HG02885 (cell line): ENCODE results near the gene NNAT.

Source experiments
- ATAC-seq: cut with Tn5 transposase; IDR thresholded peaks from one replicate; pipeline ENCODE4 v1.9.1; 2021; ENCODE audit warnings: mild to moderate bottlenecking; ENCODE audit not compliant: unreplicated experiment, poor library complexity

The NNAT gene

GRCh38 chr20:37501940-37502339 is 19.1 kb upstream of the NNAT start:
- no peak for ATAC-seq

GRCh38 chr20:37502654-37503053 is 18.4 kb upstream of the NNAT start:
- no peak for ATAC-seq

- no peak for ATAC-seq
These were observed 17.7 kb upstream of the NNAT start for GRCh38 chr20:37503256-37503927.

- no peak for ATAC-seq
These were observed 16.5 kb upstream of the NNAT start for GRCh38 chr20:37504404-37505096.

DNA sequence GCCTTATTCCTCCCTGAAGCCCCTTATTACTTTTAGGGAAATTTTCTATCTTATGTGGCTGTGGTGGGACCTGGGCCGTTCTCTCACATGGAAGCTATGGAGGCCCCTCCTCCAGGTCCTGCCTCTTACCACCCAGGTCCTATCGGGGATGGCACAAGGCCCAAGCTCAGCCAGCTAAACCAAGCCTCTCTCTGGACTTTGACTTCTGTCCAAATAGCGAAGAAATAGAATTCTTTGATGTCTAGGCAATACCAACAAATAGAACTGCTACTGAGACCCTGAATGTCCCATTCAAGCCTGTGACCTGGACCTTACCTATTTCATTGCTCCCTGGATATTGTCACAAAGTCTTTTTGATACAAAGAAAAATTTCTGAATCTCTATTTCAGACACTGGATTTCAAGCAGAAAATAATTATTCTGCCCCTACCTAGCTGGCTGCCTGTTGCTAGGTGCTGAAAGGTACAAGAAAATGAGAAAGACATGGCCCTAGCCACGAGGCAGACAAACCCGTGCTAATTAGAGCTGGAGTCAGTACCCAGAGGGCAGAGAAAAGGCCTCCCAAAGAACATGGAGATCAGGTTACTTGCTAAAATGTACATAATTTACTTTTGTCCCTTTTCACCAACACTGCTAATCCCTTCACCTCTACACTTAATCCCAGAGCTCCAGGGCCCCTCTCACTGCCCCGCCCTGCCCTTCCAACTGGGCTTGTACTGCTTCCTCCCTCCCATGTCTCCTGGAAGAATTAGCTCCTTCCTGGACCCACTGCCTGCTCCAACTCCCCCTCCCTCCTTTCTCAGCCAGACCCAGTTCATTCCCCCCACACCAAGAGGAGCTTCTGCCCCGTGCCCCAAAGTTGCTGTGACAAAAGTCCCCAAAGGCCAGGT is 15.5 kb upstream of the NNAT start:
- ATAC-seq: no peak

DNA sequence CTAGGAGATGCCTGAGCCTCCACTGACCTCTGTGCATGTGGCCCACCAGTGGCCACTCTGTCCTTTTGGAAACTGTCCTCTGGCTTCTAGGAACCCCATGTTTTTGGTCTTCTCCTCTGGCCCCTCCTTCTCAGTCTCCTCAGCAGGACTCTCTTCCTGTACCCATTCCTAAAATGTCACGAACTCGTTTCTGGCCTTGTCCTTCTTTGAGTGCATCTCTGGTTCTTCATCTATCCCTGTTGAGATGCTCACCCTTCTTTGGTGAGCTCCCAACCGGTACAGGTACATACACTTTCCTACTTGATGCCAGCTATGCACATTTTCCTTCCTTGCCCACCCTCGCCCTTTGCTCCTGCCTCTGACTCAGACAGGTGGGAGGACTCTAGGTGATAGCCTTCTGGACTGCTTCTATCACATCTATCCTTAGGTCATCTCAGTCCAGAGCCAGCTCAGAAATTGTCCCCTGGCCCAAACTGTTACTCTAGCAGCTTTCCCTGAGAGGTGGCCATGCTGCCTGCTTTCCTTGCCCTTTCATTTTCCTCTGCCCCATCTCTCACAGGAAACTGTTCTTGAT is 14.8 kb upstream of the NNAT start:
- no peak for ATAC-seq

GRCh38 chr20:37510226-37510625 is 10.8 kb upstream of the NNAT start:
- no peak for ATAC-seq

DNA sequence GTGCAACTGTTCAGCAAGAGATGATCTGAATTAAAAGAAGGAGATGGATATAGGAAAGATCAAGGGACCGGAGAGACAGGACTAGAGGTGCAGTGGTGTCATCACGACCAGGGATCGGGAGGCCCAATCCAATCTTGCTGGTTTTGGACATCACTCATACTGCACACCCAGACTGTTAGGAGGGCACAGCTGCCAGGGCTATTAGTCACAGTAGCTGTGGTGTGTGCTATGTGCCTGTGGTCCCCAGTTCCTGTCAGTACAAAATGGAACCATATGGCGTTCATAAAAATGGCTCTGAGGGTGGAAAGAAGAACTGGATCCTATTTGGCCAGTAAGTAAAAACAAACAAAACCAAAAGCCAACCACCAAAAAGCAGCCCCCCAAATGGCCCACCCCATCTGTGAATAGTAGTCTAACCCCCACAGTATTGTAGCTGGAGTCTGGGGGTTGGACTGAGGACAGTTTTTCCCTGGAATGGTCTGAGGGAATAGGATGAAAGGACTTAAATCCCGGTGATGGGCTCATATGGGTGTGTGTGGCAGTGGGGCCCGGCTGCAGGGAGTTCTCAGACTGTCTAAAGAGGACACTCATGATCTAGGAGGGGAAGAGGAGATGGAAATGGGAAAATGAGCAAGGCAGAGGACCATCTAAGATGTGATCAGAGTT is 9.3 kb upstream of the NNAT start:
- no peak for ATAC-seq

- no peak for ATAC-seq
These were observed 7.2 kb upstream of the NNAT start for GRCh38 chr20:37513779-37514359.

GRCh38 chr20:37515876-37516275 is 5.2 kb upstream of the NNAT start:
- ATAC-seq: no peak

GRCh38 chr20:37516811-37517750 is 4.0 kb upstream of the NNAT start:
- no peak for ATAC-seq

- ATAC-seq: no peak
These were observed 3.0 kb upstream of the NNAT start for GRCh38 chr20:37518059-37518458.

- ATAC-seq: no peak
These were observed 2.2 kb upstream of the NNAT start for GRCh38 chr20:37518606-37519507.

- no peak for ATAC-seq
These were observed 1.3 kb upstream of the NNAT start for GRCh38 chr20:37519508-37520418.

DNA sequence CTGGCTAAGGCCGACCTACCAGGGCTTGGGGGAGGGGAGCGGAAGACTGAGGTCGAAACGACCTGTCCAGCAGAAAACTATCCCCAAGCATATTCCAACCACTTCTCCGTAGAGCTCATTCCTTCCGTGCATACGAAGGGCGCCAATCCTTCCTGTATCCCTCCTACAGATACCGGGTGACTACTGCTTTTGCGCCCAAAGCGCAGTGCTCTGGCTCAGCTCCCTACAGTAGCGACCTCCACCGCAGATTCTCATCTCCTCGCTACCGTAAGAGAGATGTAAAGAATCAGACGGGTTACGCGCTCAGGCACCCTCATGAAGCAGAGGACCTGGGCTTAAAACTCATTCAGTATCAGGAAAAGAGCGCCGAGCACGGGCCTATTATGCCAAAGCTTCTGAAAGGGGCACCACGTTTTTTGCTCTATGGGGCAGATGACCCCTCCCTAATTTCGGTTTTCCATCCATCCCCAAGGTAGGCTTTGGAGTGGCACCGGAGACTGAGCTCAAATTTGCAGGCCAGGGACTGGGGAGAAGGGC is 563 bp upstream of the NNAT start:
- ATAC-seq: no peak

DNA sequence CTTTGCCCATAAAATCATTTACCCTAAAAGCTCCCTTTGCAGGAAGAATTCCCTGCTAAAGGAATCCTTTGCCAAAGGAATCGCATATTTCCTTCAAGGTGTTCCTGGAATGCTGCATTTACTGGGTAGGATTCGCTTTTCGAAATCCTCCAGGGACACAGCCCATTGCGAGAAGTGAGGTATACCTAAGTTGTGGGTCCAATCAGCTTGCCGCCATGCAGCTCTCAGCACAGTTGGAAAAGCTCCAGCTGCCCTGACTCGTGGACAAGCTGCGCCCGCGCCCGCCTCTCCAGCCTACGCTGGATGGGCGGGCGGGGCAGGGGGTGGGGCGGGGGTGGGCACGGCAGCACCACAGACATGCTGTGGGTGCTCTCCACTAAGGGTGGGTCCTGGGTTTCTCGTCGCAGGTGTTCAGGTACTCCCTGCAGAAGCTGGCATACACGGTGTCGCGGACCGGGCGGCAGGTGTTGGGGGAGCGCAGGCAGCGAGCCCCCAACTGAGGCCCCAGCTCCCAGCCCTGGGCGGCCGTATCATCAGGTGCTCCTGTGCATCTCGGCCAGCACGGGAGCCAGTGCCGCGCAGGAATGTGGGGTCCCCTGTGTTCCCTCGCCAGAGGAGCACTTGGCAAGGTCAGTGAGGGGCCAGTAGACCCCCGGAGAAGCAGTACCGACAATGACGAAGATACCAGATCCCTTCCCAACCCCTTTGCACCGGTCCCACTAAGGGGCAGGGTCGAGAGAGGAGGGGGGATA is 1.4 kb downstream of the NNAT start:
- ATAC-seq: no peak
